Endothelial cell of umbilical vein (primary cell): ENCODE results near the gene LRP2. TPM values are rescaled to one million over a fixed set of nuclear protein-coding genes. Genes with fewer than 3 reads are reported as not detected.

Source experiments
- BruUV-seq: library from RNA; stranded (reverse); fragments of 400-500 nt; replicated peaks from 2 replicates; lab custom pipeline; 2021; lab: Mats Ljungman, UMichigan
- CTCF ChIA-PET: fragments of 300-600, 350-600 bp; sonication (Branson Sonifier 250); formaldehyde crosslinking; loops from one replicate; lab custom pipeline; 2021; ENCODE audit warnings: antibody characterized with exemption, inconsistent platforms; lab: Charles Lee
- POLR2A ChIA-PET: fragments of 300-600, 350-600 bp; sonication (Branson Sonifier 250); formaldehyde crosslinking; loops from one replicate; lab custom pipeline; 2021; ENCODE audit warnings: antibody characterized with exemption, inconsistent platforms; lab: Charles Lee
- DNase-seq: peaks from one replicate; pipeline ENCODE4 v3.0.0-alpha.2; 2011; ENCODE audit warnings: low read depth, low spot score
- FAIRE-seq: peaks from 2 replicates; lab custom pipeline; 2011; peaks lifted over from hg19 to GRCh38; lab: Jason Lieb, UNC
- H2AFZ ChIP-seq: 2 replicates; pipeline ENCODE4 v1.6.0; 2012; ENCODE audit warnings: low read depth, low read length, control low read depth, inconsistent platforms
- H3K27ac ChIP-seq: 2 replicates; pipeline ENCODE4 v1.5.1; 2011; ENCODE audit warnings: low read depth, mild to moderate bottlenecking, control low read depth, low read length, moderate library complexity; ENCODE audit not compliant: insufficient read depth
- H3K27me3 ChIP-seq, 2 experiments: 2 replicates each; pipeline versions ENCODE4 v1.6.0 to v1.6.1; 2011; ENCODE audit warnings: low read length in 2 of 2, mixed read lengths in 1 of 2; ENCODE audit not compliant: control insufficient read depth in 2 of 2, insufficient read depth in 2 of 2
- H3K36me3 ChIP-seq, 2 experiments: 2 replicates in 1 of 2; 3 replicates in 1 of 2; pipeline ENCODE4 v1.5.1; 2011; ENCODE audit warnings: low read length in 2 of 2, mild to moderate bottlenecking in 1 of 2, moderate library complexity in 1 of 2; ENCODE audit not compliant: control insufficient read depth in 2 of 2, insufficient read depth in 2 of 2; ENCODE audit errors: extremely low read depth in 1 of 2
- H3K4me1 ChIP-seq: 3 replicates; pipeline ENCODE4 v1.5.1; 2011; ENCODE audit warnings: mild to moderate bottlenecking, low read length; ENCODE audit not compliant: control insufficient read depth, insufficient read depth; ENCODE audit errors: extremely low read depth
- H3K4me2 ChIP-seq: 2 replicates; pipeline ENCODE4 v1.6.1; 2011; ENCODE audit warnings: low read length, control low read depth, mixed read lengths; ENCODE audit not compliant: insufficient read depth
- H3K4me3 ChIP-seq, 3 experiments: fragments of 200-600 bp in 1 of 3; sonication (generic), shearing (Covaris generic) in 1 of 3; replicated peaks in 1 of 3; 2 replicates each; pipeline ENCODE4 v1.5.1; 2011 to 2016; ENCODE audit warnings: control low read depth in 3 of 3, low read length in 3 of 3, mild to moderate bottlenecking in 2 of 3, inconsistent platforms in 1 of 3, low read depth in 1 of 3, moderate library complexity in 1 of 3; ENCODE audit not compliant: insufficient read depth in 1 of 3
- H3K79me2 ChIP-seq: 2 replicates; pipeline ENCODE4 v1.6.0; 2012; ENCODE audit warnings: low read length, inconsistent platforms; ENCODE audit not compliant: control insufficient read depth, insufficient read depth
- H3K9ac ChIP-seq: replicated peaks from 2 replicates; pipeline ENCODE3; 2011; ENCODE audit warnings: low read length, control low read depth; ENCODE audit not compliant: insufficient read depth; ENCODE audit errors: extremely low read depth
- H3K9me1 ChIP-seq: replicated peaks from 3 replicates; pipeline ENCODE4 v1.6.0; 2011; ENCODE audit warnings: mild to moderate bottlenecking, low read length; ENCODE audit not compliant: control insufficient read depth, insufficient read depth; ENCODE audit errors: extremely low read depth
- H3K9me3 ChIP-seq: replicated peaks from 2 replicates; pipeline ENCODE4 v1.5.1; 2012; ENCODE audit warnings: low read length, inconsistent platforms; ENCODE audit not compliant: control insufficient read depth, insufficient read depth
- H4K20me1 ChIP-seq: replicated peaks from 2 replicates; pipeline ENCODE3; 2011; ENCODE audit warnings: mild to moderate bottlenecking, low read length; ENCODE audit not compliant: control insufficient read depth, insufficient read depth; ENCODE audit errors: extremely low read depth
- EZH2 ChIP-seq: IDR thresholded peaks from 2 replicates; pipeline ENCODE4 v1.6.1; 2012; ENCODE audit warnings: borderline replicate concordance, low read depth, mild to moderate bottlenecking, moderate library complexity, low read length, inconsistent platforms; ENCODE audit not compliant: severe bottlenecking
- FOS ChIP-seq: IDR thresholded peaks from 2 replicates; pipeline ENCODE4 v1.6.1; 2011; ENCODE audit warnings: mild to moderate bottlenecking, low read length, moderate library complexity, borderline replicate concordance; ENCODE audit not compliant: insufficient read depth
- GATA2 ChIP-seq: IDR thresholded peaks from 2 replicates; pipeline ENCODE4 v1.7.0; 2011; ENCODE audit warnings: low read depth, mild to moderate bottlenecking, moderate library complexity, mixed read lengths, low read length; ENCODE audit not compliant: insufficient read length, insufficient read depth
- JUN ChIP-seq: IDR thresholded peaks from 2 replicates; pipeline ENCODE4 v1.6.1; 2011; ENCODE audit warnings: borderline replicate concordance, low read depth; ENCODE audit not compliant: insufficient read length, insufficient read depth
- MAX ChIP-seq: IDR thresholded peaks from 2 replicates; pipeline ENCODE4 v1.6.1; 2011; ENCODE audit not compliant: insufficient read depth, insufficient read length
- MYC ChIP-seq: IDR thresholded peaks from one replicate; pipeline ENCODE4 v1.6.1; 2011; ENCODE audit warnings: mild to moderate bottlenecking, low read depth, low read length
- POLR2A ChIP-seq: IDR thresholded peaks from 2 replicates; pipeline ENCODE4 v1.6.1; 2012; ENCODE audit warnings: low read depth, mild to moderate bottlenecking, control low read depth, low read length
- POLR2AphosphoS5 ChIP-seq: IDR thresholded peaks from 2 replicates; pipeline ENCODE4 v1.6.1; 2012; ENCODE audit warnings: low read depth, mild to moderate bottlenecking, control low read depth, low read length, moderate library complexity; ENCODE audit not compliant: insufficient read depth
- dilution Hi-C: fragments of 300-500 bp; cut with MboI; formaldehyde crosslinking; loops from one replicate; pipeline ENCODE4 v1.15.0; 2019; ENCODE audit warnings: low sequenced_read_pairs; ENCODE audit not compliant: extremely low pct_ligation_motif_present
- intact Hi-C: fragments of 100-400 bp; cut with micrococcal nuclease; formaldehyde crosslinking; loops from one replicate; pipeline ENCODE4 v1.10.0; 2022
- polyA plus RNA-seq, 4 experiments: library from polyadenylated mRNA; depleted of rRNA in 3 of 4; stranded (reverse) in 3 of 4; unstranded in 1 of 4; fragments of >200 nt; gene quantifications; 2 replicates each; pipeline versions ENCODE4 v1.2.1 to v1.2.3, GENCODE V29; 2011 to 2012; ENCODE audit warnings: missing spikeins in 1 of 4
- total RNA-seq: library from RNA; stranded (reverse); gene quantifications from 2 replicates; pipeline ENCODE4 v1.2.3, GENCODE V29; 2021
- TF ChIP-seq, protein P1 (sequence below), 2 donors: IDR thresholded peaks; 1 replicate in 1 of 2; 2 replicates in 1 of 2; pipeline ENCODE4 v1.5.1; 2011; ENCODE audit warnings: low read length in 2 of 2, mild to moderate bottlenecking in 2 of 2, moderate library complexity in 2 of 2, control low read depth in 1 of 2, inconsistent platforms in 1 of 2, low read depth in 1 of 2; ENCODE audit not compliant: insufficient read depth in 1 of 2; ENCODE audit errors: extremely low read depth in 1 of 2

Gene LRP2
- total and polyA plus RNA-seq, 2 donors (not counting 3 experiments of a cell fraction or from before 2014, with no cell fraction given), result not detected

- Histone ChIP-seq H4K20me1 (no peaks in the 10 kb centered on the region), H3K4me2 (no peak overlapping the region), H3K79me2 (no peaks in the 10 kb centered on the region), H3K27ac (no peak overlapping the region), H3K4me1 (no peaks in the 10 kb centered on the region), H3K9ac (no peak overlapping the region), H3K9me1 (no peaks in the 10 kb centered on the region), H2AFZ (no peak overlapping the region), H3K9me3 (no peaks in the 10 kb centered on the region), H3K36me3 (no peaks in the 10 kb centered on the region), H3K4me3 (no peak overlapping the region), H3K27me3 (peaks cover 0 to 3% of the 10 kb centered on the region in 2 experiments)
- no peak for FAIRE-seq
- POLR2A ChIA-PET, result no interaction called here
- intact Hi-C loops (no loop called here), dilution Hi-C loops (no loop called here)
- no peak for TF ChIP-seq FOS
- TF ChIP-seq MYC, result no peak
- TF ChIP-seq MAX, result no peak
- no peak for TF ChIP-seq EZH2
- no peak for TF ChIP-seq GATA2
- no peak for TF ChIP-seq POLR2A
- no peak for TF ChIP-seq JUN
- TF ChIP-seq POLR2AphosphoS5, result no peak
- TF ChIP-seq, protein P1, sequence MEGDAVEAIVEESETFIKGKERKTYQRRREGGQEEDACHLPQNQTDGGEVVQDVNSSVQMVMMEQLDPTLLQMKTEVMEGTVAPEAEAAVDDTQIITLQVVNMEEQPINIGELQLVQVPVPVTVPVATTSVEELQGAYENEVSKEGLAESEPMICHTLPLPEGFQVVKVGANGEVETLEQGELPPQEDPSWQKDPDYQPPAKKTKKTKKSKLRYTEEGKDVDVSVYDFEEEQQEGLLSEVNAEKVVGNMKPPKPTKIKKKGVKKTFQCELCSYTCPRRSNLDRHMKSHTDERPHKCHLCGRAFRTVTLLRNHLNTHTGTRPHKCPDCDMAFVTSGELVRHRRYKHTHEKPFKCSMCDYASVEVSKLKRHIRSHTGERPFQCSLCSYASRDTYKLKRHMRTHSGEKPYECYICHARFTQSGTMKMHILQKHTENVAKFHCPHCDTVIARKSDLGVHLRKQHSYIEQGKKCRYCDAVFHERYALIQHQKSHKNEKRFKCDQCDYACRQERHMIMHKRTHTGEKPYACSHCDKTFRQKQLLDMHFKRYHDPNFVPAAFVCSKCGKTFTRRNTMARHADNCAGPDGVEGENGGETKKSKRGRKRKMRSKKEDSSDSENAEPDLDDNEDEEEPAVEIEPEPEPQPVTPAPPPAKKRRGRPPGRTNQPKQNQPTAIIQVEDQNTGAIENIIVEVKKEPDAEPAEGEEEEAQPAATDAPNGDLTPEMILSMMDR (IDR thresholded peaks at IDR 0.05; ENCODE audit: extremely low read depth in 1 of 2, insufficient read depth in 1 of 2, low read depth in 1 of 2, low read length in 2 of 2), result no peak
- CTCF ChIA-PET, result interaction anchor here (2.1 kb wide), 1 partner anchor 11 kb away, joined by 6 read pairs; no protein-coding TSS in a partner anchor
- no peak for DNase-seq
- BruUV-seq, result no TSS peak
Measured at GRCh38 chr2:169286624-169287231, 75.6 kb downstream of the LRP2 start.
